GM18861 (cell line): Measurements from ENCODE around the gene SIGLEC8.
"Not testable (repeated sequence)": the region's sequence is repeated elsewhere in the genome, so short reads cannot be mapped to it uniquely, and the experiment has no call there.

ENCODE experiments used
- ATAC-seq: cut with Tn5 transposase; IDR thresholded peaks from one replicate; pipeline ENCODE4 v1.9.1; 2021; ENCODE audit not compliant: unreplicated experiment

SIGLEC8 gene

GRCh38 chr19:51448011-51448410 lies 10.2 kb downstream of the SIGLEC8 start:
- no peak for ATAC-seq

- ATAC-seq = not testable (repeated sequence)
Measured at GRCh38 chr19:51447510-51447909, 10.7 kb downstream of the SIGLEC8 start.

GRCh38 chr19:51441410-51442390 lies 16.6 kb downstream of the SIGLEC8 start:
- peak; percentile 83 for ATAC-seq

- ATAC-seq = no peak
Measured at GRCh38 chr19:51440846-51441409, 17.3 kb downstream of the SIGLEC8 start.

- no peak for ATAC-seq
Measured at GRCh38 chr19:51440052-51440451, 18.2 kb downstream of the SIGLEC8 start.

GRCh38 chr19:51439021-51439465 lies 19.2 kb downstream of the SIGLEC8 start:
- no peak for ATAC-seq

GRCh38 chr19:51434456-51434855 lies 23.8 kb downstream of the SIGLEC8 start:
- no peak for ATAC-seq

GRCh38 chr19:51433043-51433442 lies 25.2 kb downstream of the SIGLEC8 start:
- ATAC-seq = no peak

GRCh38 chr19:51431124-51431523 lies 27.1 kb downstream of the SIGLEC8 start:
- ATAC-seq = no peak

- no peak for ATAC-seq
Measured at GRCh38 chr19:51430221-51430620, 28.0 kb downstream of the SIGLEC8 start.

GRCh38 chr19:51427201-51427600 lies 31.1 kb downstream of the SIGLEC8 start:
- ATAC-seq = no peak

- no peak for ATAC-seq
Measured at GRCh38 chr19:51422053-51422448, 36.2 kb downstream of the SIGLEC8 start.

- ATAC-seq = no peak
Measured at GRCh38 chr19:51421229-51422052, 36.8 kb downstream of the SIGLEC8 start.

- not testable (repeated sequence) for ATAC-seq
Measured at GRCh38 chr19:51420511-51420910, 37.7 kb downstream of the SIGLEC8 start.

- ATAC-seq = no peak
Measured at GRCh38 chr19:51418707-51419106, 39.5 kb downstream of the SIGLEC8 start.

GRCh38 chr19:51417810-51418157 lies 40.5 kb downstream of the SIGLEC8 start:
- no peak for ATAC-seq

- no peak for ATAC-seq
Measured at GRCh38 chr19:51417107-51417809, 41.0 kb downstream of the SIGLEC8 start, which contains the start of gene SIGLEC10. SIGLEC10 (minus strand) TSS chr19:51417642; CDS start chr19:51417581, 61 bp downstream.

- not testable (repeated sequence) for ATAC-seq
Measured at GRCh38 chr19:51416422-51416821, 41.8 kb downstream of the SIGLEC8 start.

GRCh38 chr19:51415187-51415586 lies 43.1 kb downstream of the SIGLEC8 start:
- ATAC-seq = no peak

- ATAC-seq = no peak
Measured at GRCh38 chr19:51410950-51411748, 47.1 kb downstream of the SIGLEC8 start.
